Measurements from ENCODE around the gene SCUBE3. TPM values are rescaled to one million over a fixed set of nuclear protein-coding genes. Genes with fewer than 3 reads are reported as not detected.

Gene SCUBE3
- total RNA-seq, 6 donors from 2014 or later, result under 0.01 to 1.2 (median 0.48) TPM

DNA sequence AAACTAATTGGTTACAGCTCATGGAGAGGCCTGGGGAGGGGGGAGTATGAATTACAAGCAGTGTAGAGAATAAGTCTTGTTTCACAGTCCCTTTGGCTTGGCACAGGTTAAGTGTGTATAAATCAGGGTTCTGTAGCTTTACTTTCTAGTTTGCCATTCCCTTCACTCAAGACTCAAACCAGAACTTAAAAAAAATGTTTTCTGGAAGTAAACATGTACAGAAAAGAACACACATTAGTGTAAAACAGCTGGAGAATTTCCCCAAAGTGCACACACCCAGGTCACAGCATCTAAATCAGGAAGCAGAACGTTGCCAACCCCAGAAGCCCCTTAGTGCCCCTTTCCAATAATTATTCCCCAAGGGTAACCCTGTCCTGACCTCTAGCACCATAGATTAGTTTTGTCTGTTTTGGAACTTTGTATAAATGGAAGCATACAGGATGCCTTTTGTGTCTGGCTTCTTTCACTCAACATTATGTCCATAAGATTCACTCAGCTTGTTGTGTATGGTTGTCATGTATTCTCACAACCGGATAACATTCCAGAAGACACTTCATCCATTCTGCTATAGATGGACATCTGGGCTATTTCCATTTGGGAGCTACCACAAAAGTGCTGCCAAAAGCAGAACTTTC lies 33.7 kb upstream of the SCUBE3 start:
- 50 to 66% methylated on average over 2 of the region's 2 CpGs for WGBS, 2 donors
- Histone ChIP-seq H3K9me3 (no peaks in the 10 kb centered on the region), H3K36me3 (no peaks in the 10 kb centered on the region), H3K4me3 (no peak overlapping the region), H3K27ac (no peak overlapping the region), H3K27me3 (no peaks in the 10 kb centered on the region), H3K4me1 (peaks cover 1 to 19% (median 9%) of the 10 kb centered on the region in 4 donors)
- DNase-seq (no peak), ATAC-seq (ENCODE audit: low FRiP score in 2 of 2) (no peak)
- no peak for TF ChIP-seq POLR2AphosphoS5 (IDR thresholded peaks at IDR 0.05)
- TF ChIP-seq, protein P1, sequence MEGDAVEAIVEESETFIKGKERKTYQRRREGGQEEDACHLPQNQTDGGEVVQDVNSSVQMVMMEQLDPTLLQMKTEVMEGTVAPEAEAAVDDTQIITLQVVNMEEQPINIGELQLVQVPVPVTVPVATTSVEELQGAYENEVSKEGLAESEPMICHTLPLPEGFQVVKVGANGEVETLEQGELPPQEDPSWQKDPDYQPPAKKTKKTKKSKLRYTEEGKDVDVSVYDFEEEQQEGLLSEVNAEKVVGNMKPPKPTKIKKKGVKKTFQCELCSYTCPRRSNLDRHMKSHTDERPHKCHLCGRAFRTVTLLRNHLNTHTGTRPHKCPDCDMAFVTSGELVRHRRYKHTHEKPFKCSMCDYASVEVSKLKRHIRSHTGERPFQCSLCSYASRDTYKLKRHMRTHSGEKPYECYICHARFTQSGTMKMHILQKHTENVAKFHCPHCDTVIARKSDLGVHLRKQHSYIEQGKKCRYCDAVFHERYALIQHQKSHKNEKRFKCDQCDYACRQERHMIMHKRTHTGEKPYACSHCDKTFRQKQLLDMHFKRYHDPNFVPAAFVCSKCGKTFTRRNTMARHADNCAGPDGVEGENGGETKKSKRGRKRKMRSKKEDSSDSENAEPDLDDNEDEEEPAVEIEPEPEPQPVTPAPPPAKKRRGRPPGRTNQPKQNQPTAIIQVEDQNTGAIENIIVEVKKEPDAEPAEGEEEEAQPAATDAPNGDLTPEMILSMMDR (IDR thresholded peaks at IDR 0.05), result no peak
- no peak for TF ChIP-seq EP300 (IDR thresholded peaks at IDR 0.05)
- TF ChIP-seq POLR2A (IDR thresholded peaks at IDR 0.05), result no peak

DNA sequence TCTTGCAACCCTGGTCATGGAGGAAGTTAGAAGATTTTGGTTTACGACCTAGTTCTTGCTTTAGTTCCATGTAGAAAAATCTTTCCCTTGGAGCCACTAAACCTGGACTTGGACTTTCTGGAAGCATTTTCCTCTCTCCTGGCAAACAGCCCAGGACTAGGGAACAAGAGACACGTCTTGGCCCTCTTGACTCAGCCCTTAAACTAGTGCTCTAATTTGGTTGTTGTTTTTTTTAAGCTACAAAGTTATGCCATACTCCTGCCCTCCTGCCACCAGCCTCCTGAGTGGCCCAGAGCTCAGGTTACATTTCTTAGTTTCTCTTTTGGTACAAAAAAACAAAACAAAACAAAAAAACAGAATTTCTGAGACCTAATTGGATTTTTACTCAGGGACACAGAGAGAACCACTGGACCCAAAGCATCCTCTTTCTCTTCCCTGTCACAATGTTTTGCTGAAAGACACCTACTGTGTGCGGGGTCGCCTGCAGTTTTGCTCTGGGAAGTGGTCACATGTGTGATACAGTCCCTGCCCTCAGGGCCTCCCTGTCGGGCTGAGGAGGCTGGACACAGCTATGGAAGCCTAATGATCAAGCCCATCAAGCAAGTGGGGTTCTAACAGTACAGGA lies 32.3 kb upstream of the SCUBE3 start:
- ATAC-seq (ENCODE audit: low FRiP score in 2 of 2), result peak; percentile 43 to 58
- H3K4me3 ChIP-seq, result peak overlapping the region in 1 of 4 donors; percentile 22

DNA sequence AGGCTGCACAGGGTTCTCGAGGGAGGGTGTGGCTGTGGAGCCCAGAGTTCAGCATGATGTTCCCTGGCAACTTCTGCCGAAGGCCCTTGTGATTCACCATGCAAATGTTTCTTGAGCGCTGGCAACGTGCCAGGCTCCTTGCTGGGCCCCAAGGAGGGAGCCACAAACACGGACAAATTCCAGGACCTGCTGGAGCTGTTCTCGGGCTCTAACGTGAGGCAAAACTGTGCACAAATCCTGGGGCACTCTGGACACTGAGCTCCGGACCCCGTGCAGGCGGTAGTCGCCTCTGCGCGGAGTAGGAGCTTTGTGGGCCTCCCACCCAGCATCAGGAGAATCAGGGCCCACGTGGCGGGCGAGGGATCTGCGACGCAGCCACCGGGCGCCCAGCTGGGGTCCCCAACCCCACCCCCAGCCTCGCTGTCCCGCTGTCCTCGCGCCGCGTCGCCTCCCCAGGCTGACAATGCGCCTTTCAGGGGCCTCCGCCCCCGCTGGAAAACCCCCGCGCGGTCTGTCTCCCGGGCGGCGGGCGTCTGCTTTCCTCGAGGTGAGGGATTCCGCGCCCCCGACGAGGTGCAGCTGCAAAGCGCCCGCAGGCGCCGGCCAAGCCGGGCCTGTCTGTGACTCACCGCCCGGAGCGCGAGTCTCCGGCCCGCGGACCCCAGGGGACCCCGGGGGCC lies 31.7 kb upstream of the SCUBE3 start:
- H3K4me3 ChIP-seq, result peak overlapping the region in 1 of 4 donors; percentile 22
- WGBS, 2 donors, result 50 to 57% methylated on average over 44 to 53 of the region's 55 CpGs
- H3K4me1 ChIP-seq, result peaks cover 10 to 33% (median 16%) of the 10 kb centered on the region in 4 donors
- peak overlapping the region in 2 of 4 donors; percentile 55 to 78 for H3K27ac ChIP-seq
- no peaks in the 10 kb centered on the region for H3K36me3 ChIP-seq
- TF ChIP-seq POLR2AphosphoS5 (IDR thresholded peaks at IDR 0.05) (no peak), POLR2A (IDR thresholded peaks at IDR 0.05) (no peak), EP300 (IDR thresholded peaks at IDR 0.05) (no peak)
- TF ChIP-seq, protein P1 (IDR thresholded peaks at IDR 0.05), result no peak
- ATAC-seq (ENCODE audit: low FRiP score in 2 of 2) (peak; percentile 41 to 86), DNase-seq (peak; percentile 80 to 84)
- no peaks in the 10 kb centered on the region for H3K27me3 ChIP-seq
- no peaks in the 10 kb centered on the region for H3K9me3 ChIP-seq

More for the DNA sequence above, 32.3 kb upstream of the SCUBE3 start:
- peak in 1 of 2 donors; percentile 66 for DNase-seq
- Histone ChIP-seq H3K4me1 (peaks cover 10 to 33% (median 16%) of the 10 kb centered on the region in 4 donors), H3K27ac (peak overlapping the region; percentile 23 to 78 (median 48)), H3K27me3 (no peaks in the 10 kb centered on the region), H3K36me3 (no peaks in the 10 kb centered on the region), H3K9me3 (no peaks in the 10 kb centered on the region)
- WGBS, 2 donors, result 62 to 73% methylated on average over 4 to 5 of the region's 5 CpGs
- TF ChIP-seq POLR2AphosphoS5 (IDR thresholded peaks at IDR 0.05) (no peak), POLR2A (IDR thresholded peaks at IDR 0.05) (no peak), EP300 (IDR thresholded peaks at IDR 0.05) (no peak)
- TF ChIP-seq, protein P1 (IDR thresholded peaks at IDR 0.05), result no peak

DNA sequence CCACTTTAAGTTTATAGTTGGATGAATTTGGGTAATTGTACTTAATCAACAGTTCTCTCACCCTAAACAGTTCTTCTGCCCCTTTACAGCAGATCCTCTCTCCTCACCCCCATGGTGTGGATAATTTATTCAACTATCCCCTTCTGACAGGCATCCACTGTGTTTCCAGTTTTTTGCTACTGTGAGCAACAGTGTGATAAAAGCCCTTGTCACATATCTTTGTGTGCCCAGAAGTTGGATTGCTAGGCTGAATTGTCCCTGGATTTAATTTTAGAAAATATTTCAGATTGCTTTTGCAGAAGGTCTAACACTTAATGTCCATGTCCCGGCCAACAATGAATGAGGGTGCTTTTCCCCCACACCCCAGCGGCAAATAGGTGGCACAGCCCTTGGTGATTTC lies 30.5 kb upstream of the SCUBE3 start:
- Histone ChIP-seq H3K4me3 (no peak overlapping the region), H3K4me1 (peaks cover 10 to 33% (median 16%) of the 10 kb centered on the region in 4 donors), H3K36me3 (no peaks in the 10 kb centered on the region), H3K9me3 (no peaks in the 10 kb centered on the region), H3K27me3 (no peaks in the 10 kb centered on the region), H3K27ac (peak overlapping the region in 1 of 4 donors; percentile 21)
- 73 to 90% methylated on average over 2 of the region's 2 CpGs for WGBS, 2 donors
- TF ChIP-seq EP300 (IDR thresholded peaks at IDR 0.05) (no peak), POLR2A (IDR thresholded peaks at IDR 0.05) (no peak), POLR2AphosphoS5 (IDR thresholded peaks at IDR 0.05) (no peak)
- TF ChIP-seq, protein P1 (IDR thresholded peaks at IDR 0.05), result no peak
- DNase-seq (no peak), ATAC-seq (ENCODE audit: low FRiP score in 2 of 2) (no peak)
